ENCODE measurements around the gene RPS13.
"Not testable (repeated sequence)": the region's sequence is repeated elsewhere in the genome, so short reads cannot be mapped to it uniquely, and the experiment has no call there.

Gene RPS13

DNA sequence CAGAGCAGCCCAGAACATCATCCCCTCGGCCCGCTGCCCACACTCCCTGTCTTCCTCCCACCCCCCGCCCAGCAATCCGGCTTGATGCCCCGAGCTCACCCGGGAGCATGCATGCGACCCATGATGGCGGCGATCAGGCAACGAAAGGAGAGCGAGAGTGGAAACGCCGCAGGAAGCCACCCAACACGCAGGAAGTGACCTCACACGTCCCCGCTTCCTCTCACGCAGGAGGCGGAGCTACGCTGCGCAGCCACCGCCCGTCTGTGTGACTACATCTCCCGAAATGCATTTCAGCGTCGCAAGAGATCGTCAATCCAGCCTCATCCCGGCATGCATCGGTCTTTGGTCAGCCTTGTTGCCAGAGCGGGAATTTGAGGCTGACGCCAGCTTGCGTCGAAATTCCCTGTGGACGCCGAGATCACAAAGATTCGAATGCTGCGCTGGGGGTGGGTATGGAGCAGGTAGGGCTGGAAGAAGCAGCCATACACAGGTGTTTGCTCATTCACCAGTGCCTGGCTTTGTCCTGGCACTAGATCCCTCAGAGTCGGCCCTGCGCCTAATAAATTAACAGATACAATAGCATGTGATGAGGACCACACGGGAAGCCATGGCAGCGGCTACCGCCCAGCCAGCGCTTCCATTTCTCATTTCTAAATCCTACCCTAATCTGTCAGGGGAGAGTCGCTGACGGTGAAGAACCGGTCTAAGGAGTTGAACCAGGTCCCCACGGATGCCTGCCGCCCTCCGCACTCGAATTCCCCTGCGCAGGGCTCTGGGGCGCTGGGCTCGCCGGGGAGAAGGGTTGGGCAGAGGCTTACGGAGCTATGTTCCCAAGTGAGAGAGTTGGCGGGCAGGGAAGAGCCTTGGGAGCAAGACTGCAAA is at the start of gene RPS13:
Gene RPS13, minus strand, starts transcription at position 148 of the 882 bp plus-strand sequence. Its CDS starts 26 bp downstream, at position 122.
- peak; percentile 99 for DNase-seq

DNA sequence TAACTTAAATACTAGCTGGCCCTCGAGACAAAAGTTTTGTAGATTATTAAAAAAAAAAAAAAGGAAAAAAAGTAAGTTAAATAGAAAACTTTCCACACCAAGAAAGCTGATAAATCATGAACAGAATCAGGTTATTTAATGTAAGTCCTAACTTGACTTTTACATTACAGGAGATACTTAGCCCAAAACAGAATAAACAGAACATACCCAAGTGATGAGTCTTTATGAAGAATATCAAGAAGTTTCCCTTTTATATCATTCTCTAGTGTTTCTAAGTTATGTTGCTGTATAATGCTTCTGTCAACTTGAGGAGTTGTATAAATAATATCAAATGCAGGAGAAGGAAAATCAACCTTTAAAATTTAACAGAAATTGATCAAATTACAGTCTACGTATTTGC is 44.5 kb upstream of the RPS13 start:
- no peak for DNase-seq

DNA sequence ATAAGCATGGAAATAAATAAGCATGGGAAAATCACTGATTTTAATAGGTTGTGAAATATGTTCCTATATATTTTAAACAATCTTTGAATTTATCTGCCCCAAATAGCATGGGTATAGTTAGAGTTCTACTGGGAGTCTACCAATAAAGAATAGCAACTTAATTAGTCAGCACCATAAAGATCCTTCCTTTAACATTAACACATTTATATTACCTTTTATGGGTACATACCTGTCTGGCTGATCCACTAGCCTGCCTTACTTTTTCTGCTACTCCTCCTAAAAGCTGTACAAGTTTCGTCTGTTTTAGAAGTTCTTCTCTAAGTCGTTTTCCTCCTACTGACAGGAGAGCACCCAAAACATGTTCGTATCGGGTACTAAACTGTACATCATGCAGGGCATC is 39.8 kb upstream of the RPS13 start:
- DNase-seq, result no peak

DNA sequence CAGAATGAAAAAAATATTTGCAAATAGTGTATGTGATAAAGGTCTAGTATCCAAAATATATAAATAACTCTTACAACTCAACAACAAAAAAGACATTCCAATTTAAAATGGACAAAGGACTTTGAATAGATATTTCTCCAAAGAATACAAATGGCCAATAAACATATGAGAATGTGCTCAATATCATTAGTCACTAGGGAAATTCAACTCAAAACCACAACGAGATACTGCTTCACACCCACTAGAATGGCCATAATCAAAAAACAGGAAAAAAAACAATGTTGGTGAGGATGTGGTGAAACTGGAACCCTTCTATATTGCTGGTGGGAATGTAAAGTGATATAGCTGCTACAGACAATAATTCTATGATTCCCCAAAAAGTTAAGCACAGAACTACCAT is 38.6 kb upstream of the RPS13 start:
- no peak for DNase-seq

DNA sequence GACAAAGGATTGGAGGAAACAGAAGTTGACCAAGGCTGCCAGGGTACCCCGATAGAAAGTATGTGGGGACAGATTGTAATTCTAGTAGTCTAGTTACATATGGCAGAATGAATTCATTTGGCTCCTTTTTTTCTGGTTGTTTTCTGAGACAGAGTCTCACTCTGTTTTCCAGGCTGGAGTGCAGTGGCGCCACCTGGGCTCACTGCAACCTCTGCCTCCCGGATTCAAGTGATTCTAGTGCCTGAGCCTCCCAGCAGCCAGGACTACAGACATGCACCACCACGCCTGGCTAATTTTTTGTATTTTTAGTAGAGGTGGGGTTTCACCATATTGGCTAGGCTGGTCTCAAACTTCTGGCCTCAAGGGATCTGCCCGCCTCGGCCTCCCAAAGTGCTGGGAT is 30.3 kb upstream of the RPS13 start:
- peak in 1 of 2 experiments; percentile 10 for DNase-seq

DNA sequence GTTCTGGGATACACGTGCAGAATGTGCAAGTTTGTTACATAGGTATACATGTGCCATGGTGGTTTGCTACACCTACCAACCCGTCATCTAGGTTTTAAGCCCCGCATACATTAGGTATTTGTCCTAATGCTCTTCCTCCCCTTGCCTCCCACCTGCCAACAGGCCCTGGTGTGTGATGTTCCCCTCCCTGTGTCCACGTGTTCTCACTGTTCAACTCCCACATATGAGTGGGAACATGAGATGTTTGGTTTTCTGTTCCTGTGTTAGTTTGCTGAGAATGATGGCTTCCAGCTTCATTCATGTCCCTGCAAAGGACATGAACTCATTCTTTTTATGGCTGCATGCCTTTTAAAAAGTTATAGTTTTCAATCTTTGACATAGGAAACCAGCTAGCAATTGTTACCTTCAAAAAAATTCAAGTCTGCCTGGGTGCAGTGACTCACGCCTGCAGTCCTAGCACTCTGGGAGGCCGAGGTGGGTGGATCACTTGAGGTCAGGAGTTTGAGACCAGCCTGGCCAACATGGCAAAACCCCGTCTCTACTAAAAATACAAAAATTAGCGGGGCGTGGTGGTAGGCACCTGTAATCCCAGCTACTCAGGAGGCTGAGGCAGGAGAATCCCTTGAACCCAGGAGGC is 28.1 kb upstream of the RPS13 start:
- not testable (repeated sequence) for DNase-seq

DNA sequence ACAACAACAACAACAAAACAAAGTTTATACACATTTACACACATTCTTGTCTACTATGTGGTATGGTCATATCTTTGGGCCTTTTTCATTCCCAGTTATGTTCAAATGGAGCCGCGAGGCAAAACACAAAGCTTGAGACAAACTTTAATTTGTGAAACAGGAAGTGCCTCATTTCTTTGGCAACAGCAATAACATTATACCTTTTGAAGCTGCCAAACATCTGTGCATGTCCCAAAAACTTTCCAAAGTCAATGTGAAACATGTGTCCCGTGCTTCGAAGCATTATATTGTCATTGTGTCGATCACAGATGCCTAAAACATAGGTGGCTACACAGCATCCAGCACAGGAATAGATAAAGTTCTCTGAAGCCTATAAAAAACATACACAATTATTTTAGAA is 25.0 kb upstream of the RPS13 start:
- DNase-seq, result no peak

DNA sequence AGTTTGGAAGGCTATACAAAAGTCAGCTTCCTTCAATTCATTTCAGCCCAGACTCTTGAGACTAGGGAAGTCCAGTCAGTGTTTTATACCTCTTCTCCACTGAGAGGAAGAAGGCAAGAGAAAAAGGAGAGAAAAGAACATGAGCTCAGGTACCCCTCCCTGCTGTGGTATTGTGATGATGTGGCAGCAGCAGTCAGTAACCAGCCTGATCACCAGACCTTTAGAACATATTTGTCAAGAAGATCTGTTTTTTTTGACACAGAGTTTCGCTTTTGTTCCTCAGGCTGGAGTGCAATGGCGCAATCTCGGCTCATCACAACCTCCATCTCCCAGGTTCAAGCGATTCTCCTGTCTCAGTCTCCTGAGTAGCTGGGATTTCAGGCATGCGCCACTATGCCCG is 21.2 kb upstream of the RPS13 start:
- no peak for DNase-seq

DNA sequence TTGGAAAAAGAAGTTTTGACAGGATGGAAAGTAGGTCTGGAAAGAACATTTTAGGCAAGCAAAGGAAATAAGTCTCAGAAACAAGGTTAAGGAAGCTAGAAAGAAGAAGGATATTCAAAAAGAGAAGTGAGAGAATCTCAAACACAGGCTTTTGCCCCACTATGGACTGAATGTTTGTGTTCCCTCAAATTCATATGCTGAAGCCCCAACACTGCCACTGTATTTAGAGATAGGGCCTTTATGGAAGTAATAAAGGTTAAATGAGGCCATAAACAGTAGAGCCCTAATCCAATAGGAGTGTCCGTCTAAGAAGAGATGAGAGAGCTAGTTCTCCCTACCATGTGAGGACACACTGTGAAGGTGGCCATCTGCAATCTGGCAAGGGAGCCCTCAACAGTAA is 20.6 kb upstream of the RPS13 start:
- no peak for DNase-seq

DNA sequence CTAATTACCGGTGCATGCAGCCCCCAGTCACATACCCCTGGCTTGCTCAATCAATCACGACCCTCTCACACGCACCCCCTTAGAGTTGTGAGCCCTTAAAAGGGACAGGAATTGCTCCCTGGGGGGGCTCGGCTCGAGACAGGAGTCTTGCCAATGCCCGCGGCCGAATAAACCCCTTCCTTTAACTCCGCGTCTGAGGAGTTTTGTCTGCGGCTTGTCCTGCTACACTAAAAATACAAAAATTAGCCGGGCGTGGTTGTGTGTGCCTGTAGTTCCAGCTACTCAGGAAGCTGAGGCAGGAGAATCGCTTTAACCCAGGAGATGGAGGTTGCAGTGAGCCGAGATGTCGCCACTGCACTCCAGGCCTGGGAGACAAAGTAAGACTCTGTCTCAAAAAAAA is 8.5 kb upstream of the RPS13 start:
- DNase-seq, result not testable (repeated sequence)

DNA sequence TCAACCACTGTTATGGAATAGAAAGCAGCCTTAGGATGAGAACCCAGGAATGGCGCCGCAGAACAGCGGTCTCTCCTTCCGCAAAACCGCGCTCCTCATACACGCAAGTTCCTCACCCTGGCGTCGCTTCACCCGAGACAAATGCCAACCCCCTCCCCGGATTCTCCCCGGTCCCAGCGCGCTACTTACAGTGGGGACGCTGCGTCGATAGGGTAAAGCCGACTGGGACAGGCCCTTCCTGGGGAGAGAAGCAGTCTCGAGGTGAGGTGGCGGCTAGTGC is 287 bp downstream of the RPS13 start:
- DNase-seq, result no peak

DNA sequence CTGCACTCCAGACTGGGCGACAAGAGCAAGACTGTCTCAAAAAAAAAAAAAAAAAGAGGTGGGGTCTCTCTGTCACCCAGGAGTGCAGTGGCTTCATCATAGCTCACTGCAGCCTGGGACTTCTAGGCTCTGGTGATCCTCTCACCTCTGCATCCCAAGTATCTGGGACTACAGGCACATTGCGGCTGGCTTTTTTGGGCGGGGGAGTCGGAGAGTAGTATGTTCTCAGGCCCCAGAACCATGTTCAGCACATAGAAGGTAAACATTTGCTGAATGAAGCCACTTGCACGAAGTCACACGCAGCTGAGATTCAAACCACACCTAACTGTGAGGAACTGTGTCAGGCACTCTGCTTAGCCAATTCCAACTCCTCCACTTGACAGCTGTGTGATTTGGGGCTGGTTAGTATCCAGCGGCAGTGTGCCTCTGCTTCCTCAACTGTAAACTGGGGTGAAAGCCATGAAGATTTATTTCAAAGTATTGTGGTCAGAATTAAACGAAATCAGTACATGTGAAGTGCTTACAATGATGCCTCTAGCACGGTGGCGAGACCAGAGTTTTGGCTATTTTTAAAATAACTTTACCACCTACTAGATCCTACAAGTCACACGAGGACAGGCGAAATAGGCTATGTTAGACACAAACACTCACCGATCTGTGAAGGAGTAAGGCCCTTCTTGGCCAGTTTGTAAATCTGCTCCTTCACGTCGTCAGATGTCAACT is 789 bp downstream of the RPS13 start:
- no peak for DNase-seq

DNA sequence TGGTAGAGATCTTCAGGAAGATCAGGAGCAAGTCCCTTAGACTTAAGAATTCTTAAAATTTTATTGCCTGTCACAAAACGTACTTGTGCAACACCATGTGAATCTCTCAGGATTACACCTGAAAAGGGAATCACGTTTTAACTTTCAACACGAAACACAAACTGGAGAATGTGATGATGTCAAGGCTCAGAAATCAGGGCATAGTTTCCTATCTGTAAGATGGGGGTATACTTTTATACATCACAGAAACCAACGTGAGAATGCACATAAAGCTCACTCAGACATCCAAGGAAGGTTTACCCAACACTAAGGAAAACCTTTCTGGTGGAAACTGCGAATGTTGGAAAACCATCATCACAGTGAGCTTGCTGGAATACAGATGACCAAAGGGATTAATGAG is 2.0 kb downstream of the RPS13 start:
- DNase-seq, result no peak

DNA sequence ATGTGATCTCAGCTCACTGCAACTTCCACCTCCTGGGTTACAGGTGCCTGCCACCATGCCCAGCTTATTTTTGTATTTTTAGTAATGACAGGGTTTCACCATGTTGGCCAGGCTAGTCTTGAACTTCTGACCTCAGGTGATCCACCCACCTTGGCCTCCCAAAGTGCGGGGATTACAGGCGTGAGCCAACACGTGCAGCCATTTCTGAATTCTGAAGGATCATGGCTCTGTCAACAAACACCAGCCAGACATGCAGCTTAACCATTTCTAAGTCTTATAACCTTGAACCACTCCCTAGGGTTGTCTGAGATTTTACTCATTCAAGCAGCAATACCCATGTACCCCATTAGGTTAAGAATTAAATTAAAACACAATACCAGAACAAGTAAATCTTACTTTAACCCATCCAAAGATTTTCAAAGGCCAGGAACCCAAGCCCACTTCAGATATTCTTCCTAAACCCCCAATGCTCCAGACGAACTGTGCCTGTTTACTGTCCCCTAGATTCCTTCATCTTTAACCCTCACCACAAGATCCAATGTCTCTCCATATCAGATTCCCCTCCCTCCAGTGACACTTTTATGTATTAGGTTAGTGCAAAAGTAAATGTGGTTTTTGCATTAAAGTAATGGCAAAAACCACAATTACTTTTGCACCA is 4.0 kb downstream of the RPS13 start:
- DNase-seq, result no peak

DNA sequence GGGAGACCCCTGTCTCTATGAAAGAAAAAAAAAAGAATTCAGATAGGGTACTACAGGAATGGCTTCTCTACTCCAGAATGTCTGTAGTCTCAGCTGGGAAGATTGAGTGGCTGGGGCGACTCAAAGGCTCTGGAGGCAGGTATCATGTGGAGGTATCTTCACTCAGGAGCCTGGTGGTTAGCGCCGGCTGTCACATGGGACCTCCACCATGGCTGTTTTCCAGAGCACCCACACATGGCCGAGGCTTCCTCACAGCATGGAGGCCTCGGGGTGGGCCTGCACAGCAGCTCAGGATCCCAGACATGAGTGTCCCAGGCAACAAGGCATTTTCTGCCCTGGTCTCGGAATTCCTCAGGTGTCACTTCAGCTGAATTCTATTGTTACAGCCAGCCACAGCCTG is 10.1 kb downstream of the RPS13 start:
- no peak for DNase-seq

DNA sequence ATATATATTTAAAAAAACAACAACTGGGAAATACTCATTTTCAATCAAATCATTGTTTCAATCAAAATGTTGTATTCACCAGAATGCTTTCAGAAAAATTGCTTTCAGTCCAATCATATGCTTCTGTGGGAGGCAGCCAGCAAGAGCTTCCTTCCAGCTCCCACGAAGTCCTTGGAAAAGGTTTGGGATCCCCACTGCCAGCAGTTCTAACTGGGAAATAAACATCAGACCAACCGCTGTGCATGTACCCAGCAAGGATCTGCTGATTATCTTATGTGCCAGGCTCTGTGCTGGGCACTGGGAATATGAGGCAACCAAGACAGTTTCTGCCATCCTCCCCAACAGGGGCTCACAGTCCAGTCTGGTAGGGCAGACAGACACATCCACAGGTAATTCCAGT is 10.8 kb downstream of the RPS13 start:
- DNase-seq, result no peak

DNA sequence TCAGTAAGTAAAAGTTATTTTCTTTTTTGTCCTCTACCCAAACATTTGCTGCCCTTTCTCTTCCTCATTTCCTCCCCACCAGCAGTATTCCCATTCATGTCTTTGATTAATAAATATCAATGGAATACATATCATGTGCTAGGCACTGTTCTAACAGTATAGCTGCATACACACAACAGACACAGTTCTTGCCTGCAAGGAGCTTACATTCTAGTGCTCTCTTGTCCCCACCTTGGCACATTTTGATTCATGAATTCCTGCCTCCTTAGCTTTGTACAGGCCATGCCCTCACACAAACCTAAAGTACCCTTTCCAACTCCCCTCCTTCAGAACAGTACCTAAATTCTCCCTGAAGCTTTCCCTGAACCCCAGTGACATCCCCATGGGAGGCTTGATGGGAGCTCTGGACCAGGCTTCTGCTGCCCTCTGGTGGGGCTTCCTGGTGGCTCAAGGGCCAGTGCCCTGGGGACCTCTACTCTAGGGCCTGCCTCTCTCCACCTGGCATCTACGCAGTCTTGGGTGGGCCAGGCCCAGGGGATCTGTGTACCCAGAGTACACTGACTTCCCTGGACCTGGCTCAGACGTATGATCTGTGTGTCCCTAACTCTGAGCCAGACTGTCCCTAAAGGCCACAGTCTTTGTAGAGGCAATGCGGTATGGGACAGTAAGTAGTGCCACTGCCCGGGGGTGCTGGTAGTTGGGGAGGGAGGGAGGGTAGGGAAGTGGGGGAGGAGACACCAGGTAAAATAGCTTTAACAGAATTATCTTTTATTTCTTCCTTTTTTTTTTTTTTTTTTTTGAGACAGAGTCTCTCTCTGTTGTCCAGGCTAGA is 14.1 kb downstream of the RPS13 start:
- peak; percentile 54 to 90 for DNase-seq

DNA sequence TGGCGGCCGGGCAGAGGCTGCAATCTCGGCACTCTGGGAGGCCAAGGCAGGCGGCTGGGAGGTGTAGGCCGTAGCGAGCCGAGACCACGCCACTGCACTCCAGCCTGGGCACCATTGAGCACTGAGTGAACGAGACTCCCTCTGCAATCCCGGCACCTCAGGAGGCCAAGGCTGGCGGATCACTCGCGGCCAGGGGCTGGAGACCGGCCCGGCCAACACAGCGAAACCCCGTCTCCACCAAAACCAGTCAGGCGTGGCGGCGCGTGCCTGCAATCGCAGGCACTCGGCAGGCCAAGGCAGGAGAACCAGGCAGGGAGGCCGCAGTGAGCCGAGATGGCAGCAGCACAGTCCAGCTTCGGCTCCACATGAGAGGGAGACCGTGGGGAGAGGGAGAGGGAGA is 26.3 kb downstream of the RPS13 start:
- not testable (repeated sequence) for DNase-seq

DNA sequence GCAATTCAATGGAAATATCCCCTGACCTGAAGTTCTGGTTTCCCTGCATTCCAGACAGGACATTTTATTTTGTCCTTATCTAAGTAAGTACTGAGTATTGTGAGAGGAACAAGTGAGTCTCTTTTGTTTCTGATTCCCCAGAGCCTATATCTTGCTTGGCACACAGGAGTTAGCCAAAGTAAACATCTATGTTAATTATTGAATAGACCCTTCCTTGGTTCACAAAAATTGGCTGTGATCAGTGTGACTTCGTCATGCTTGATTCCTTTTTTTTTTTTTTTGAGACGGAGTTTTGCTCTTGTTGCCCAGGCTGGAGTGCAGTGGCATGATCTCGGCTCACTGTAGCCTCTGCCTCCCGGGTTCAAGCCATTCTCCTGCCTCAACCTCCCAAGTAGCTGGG is 29.0 kb downstream of the RPS13 start:
- not testable (repeated sequence) for DNase-seq

DNA sequence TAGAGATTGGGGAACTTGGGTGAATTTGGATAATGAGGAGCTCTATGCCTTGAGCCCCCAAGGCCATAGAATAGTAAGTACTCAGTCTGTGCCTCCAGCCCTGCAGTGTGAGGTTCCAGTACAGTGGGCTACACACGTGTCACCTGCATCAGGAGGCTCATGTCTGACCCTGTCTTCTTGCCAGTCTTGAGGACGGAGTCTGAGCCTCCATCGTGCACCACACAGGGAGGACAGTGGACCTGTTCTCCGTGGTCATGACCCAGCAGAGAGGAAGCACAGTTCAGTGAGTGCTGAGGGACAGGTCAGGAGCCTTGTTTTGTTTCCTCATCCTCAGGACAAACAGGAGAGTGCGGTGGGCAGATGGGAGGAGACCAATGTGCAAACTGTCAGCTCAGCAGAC is 30.8 kb downstream of the RPS13 start:
- no peak for DNase-seq

DNA sequence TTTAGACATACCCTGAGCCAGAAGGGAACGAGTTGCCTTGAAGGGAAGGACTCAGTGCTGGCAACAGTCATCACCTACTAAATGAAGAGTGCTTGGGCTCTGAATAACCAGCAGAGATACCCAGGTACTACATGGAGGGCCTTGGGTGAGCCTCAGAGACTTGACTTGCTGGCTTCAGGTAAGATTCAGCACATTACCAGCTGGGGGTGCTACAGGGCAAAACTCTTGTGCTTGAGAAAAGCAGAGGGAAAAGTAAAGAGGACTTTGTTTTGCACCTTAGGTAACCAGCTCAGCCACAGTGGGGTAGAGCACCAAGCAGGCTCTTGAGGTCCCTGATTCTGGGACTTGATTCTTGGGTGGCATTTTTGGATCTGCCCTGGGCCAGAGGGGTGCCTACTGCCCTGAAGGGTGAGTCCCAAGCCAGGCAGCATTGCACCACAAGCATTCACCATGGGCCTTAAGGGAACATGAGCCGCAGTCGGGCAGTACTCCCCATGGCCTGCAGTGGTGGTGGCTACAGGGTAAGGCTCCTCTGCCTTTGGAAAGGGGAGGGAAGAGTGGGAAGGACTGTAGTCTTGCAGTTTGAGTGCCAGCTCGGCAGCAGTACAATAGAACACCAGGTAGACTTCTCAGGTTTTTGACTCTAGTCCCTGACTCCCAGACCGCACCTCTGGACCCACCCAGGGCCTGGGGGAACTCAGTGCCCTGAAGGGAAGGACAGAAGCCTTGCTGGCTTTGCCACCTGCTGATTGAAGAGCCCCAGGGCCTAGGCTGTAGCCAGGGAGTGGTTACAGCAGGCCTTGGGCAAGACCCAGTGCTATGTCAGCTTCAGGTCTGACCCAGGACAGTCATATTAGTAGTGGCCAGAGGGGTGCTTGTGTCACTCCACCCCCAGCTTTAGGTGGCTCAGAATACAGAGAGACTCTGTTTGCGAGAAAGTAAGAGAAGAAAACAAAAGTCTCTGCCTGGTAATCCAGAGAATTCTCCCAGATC is 40.5 kb downstream of the RPS13 start:
- DNase-seq, result peak in 1 of 2 experiments; percentile 10

Measured in NCI-H526 (cell line).